ENCODE data around the gene CCDC120. TPM values are rescaled to one million over a fixed set of nuclear protein-coding genes. Genes with fewer than 3 reads are reported as not detected.
A peak's percentile ranks its signal among the peaks of the same experiment; 100 is the strongest.

Gene CCDC120
- total RNA-seq, 4 donors from 2014 or later = 36.6 to 43.3 (median 38.1) TPM

DNA sequence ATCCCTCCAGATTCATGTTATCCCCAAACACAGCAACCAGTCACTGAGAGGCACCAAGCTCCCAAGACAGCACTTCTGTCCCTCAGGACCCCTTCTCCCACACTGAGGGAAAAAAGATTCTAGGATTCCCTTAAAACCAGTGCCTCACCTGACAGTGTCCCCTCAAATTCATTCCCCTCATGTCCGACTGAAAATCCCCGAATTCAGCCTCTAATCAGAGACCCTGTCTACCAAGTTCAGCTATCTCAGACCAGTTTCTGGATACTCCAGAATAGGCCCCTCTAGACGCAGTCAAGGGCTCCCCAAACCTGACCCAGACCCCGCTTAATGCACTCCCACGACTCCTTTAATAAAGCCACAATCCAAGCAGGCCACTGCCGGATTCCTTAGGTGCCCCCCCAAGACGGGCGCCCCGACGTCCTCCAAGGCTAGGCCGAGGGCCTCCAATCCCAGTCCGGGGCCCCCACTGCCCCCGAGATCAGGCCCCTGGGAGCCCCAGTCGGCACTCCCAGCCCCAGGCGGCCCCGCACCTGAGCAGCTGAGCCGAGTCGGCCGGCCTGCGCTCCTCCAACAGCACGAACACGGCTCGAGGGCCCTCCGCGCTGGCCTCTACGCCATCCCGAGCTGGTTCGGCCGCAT lies 16.1 kb upstream of the CCDC120 start:
- Histone ChIP-seq H3K36me3 (peaks cover 15% of the 10 kb centered on the region), H3K27me3 (no peaks in the 10 kb centered on the region), H3K4me1 (peaks cover 32% of the 10 kb centered on the region), H3K9me3 (no peaks in the 10 kb centered on the region), H3K27ac (peak overlapping the region; percentile 97), H3K4me3 (peak overlapping the region; percentile 74)
- 44% methylated on average over 6 of the region's 29 CpGs for WGBS
- no peak for TF ChIP-seq EP300 (IDR thresholded peaks at IDR 0.05)
- no peak for DNase-seq (ENCODE audit: low spot score in 2 of 2)

DNA sequence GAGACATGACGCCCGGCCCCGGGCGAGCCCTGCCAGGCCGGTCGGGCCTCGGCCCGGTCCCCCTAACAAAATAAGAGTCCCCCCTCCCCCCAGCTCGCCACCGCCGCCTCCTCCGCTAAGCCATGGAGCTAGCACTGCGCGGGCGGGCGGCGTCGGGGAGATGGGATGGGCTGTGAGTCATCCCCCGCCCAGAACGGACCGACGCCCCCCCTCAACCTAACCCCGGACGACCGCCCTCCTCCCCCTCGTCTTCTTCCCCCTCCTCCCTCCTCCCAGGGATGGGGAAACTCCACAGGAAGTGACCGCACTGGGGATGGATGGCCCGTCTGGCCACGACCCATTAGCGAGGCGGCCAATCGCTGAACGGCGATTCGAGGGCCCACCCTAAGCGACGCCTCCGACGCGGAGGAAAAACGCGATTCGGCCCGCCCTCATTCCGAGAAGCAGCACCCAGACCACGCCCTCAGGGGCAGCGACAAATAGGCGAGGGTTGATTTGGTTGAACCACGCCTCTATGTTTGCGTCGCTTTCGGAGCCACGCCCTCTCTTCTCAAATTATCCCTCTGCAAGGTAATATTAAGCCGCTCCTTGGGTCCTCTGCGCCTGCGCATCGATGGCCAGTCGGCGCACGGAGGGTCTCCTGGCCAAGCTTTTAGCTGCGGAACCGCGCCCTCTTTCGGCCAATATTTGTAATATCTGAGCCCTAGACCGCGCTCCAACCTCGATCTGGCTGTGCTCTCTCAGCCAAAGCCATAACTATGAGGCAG lies 15.4 kb upstream of the CCDC120 start, which contains the start of gene TFE3:
Gene TFE3 (minus strand): TSS at position 138 of the 767 bp plus-strand sequence. CDS start 131 bp downstream, at position 7.
- no peak for TF ChIP-seq POLR2AphosphoS5 (IDR thresholded peaks at IDR 0.05)
- peak in 1 of 2 donors; percentile 47 for TF ChIP-seq POLR2A (IDR thresholded peaks at IDR 0.05)
- TF ChIP-seq, protein P1, sequence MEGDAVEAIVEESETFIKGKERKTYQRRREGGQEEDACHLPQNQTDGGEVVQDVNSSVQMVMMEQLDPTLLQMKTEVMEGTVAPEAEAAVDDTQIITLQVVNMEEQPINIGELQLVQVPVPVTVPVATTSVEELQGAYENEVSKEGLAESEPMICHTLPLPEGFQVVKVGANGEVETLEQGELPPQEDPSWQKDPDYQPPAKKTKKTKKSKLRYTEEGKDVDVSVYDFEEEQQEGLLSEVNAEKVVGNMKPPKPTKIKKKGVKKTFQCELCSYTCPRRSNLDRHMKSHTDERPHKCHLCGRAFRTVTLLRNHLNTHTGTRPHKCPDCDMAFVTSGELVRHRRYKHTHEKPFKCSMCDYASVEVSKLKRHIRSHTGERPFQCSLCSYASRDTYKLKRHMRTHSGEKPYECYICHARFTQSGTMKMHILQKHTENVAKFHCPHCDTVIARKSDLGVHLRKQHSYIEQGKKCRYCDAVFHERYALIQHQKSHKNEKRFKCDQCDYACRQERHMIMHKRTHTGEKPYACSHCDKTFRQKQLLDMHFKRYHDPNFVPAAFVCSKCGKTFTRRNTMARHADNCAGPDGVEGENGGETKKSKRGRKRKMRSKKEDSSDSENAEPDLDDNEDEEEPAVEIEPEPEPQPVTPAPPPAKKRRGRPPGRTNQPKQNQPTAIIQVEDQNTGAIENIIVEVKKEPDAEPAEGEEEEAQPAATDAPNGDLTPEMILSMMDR (IDR thresholded peaks at IDR 0.05) = peak in 1 of 2 donors; percentile 49
- TF ChIP-seq EP300 (IDR thresholded peaks at IDR 0.05) = no peak
- Histone ChIP-seq H3K36me3 (peaks cover 8% of the 10 kb centered on the region), H3K27ac (peak within 1 kb of the TSS; percentile 97), H3K4me1 (peaks cover 32% of the 10 kb centered on the region), H3K4me3 (peak within 1 kb of the TSS; percentile 74), H3K27me3 (no peaks in the 10 kb centered on the region), H3K9me3 (no peaks in the 10 kb centered on the region)
- WGBS = 31% methylated on average over 38 of the region's 67 CpGs
- peak; percentile 98 to 99 for DNase-seq (ENCODE audit: low spot score in 2 of 2)

DNA sequence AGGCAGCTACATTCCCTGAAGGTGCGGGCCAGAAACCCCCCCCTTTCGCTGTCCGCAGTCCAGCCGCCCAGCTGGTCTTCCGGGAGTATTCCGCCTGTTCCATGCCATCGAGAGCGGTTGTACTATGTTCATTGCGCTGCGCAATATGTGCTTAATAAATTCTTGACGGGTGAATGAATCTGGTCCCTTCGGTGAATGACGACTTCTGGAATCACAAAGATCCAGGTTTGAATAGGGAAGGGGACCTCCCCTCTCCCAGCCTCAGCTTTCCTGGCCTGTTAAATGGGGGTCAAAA lies 14.9 kb upstream of the CCDC120 start:
- WGBS = 36% methylated on average over 10 of the region's 13 CpGs
- Histone ChIP-seq H3K4me1 (peaks cover 32% of the 10 kb centered on the region), H3K27me3 (no peaks in the 10 kb centered on the region), H3K9me3 (no peaks in the 10 kb centered on the region), H3K4me3 (peak overlapping the region; percentile 74), H3K36me3 (peaks cover 2% of the 10 kb centered on the region), H3K27ac (peak overlapping the region; percentile 97)
- TF ChIP-seq, protein P1 (IDR thresholded peaks at IDR 0.05) = peak in 1 of 2 donors; percentile 4
- no peak for TF ChIP-seq POLR2A (IDR thresholded peaks at IDR 0.05)
- no peak for TF ChIP-seq POLR2AphosphoS5 (IDR thresholded peaks at IDR 0.05)
- no peak for DNase-seq (ENCODE audit: low spot score in 2 of 2)

DNA sequence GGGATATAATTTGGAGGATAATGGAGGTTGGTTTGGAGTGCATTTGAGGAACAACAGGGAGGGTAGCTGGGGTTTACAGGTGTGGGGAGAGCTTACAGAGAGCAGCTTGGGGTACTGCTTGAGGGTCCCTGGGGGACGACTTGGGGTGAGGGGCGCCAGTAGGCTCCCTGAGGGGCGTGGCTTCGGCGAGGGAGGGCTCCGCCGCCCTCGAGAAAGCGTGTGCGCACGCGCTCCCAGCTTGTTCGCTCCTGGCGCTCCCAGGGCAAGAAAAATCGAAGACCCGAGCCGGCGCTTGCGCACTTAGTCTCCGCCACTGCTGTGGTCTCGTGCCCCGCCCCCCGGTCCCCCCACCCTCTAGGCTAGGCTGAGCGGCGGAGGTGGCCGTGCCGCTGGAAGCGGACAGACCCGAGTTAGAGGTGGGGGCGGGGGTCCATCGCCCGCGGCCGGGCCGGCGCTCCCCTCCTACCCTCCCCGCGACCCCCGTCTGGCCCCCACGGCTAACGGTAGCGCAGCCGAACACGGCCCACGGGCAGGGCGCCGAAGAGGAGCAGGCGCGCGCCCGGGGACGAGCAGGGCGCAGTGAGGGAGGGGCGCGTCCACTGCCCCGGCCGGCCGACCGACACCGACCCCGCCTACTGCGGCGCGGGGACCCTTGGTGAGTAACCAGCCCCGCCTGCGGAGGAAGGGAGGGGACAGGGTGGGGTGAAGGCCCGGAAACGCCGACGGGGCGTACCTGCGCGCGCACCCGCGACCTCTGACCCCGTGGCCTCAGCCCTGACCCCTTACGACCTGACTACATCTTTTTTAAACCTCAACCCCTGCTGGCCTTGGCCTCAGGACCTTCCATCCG lies 5.4 kb upstream of the CCDC120 start:
- Histone ChIP-seq H3K4me1 (peaks cover 3% of the 10 kb centered on the region), H3K27ac (peak overlapping the region; percentile 88), H3K4me3 (peak overlapping the region; percentile 66), H3K27me3 (no peaks in the 10 kb centered on the region), H3K36me3 (no peaks in the 10 kb centered on the region), H3K9me3 (no peaks in the 10 kb centered on the region)
- WGBS = 45% methylated on average over 41 of the region's 79 CpGs
- no peak for DNase-seq (ENCODE audit: low spot score in 2 of 2)
- TF ChIP-seq POLR2AphosphoS5 (IDR thresholded peaks at IDR 0.05) (no peak), EP300 (IDR thresholded peaks at IDR 0.05) (no peak), POLR2A (IDR thresholded peaks at IDR 0.05) (no peak)
- TF ChIP-seq, protein P1 (IDR thresholded peaks at IDR 0.05) = no peak

DNA sequence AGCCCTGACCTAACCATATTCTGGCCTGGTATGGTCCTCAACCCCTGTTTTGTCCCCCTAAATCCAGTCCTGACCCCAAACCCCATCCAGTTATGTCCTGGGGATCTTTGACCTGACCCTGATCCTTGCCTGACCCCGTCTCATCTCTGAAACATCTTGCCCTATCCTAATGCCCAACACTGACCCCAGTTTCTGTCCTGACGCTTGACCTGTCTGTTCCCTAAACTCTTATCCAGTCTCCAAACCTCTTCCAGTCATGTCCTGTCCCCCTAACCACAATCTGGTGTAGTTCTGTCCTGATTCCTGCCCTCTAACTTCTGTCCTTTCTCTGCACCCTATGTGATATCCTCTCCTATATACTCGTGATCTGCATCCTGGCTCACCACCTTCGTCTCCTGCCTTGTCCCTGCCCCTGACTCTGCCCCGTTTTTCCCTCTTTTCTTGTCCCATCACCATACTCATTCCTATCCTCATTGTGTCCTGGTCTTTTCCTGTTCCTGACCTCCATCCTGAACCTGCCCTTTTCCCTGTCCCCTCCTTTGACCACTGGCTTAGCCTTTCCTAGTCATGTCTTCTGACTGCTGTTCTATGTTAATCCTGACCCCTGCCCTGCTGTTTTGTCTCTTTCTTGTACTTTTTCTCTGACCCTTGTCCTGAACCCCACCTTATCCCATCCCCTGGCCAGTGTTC lies 4.6 kb upstream of the CCDC120 start:
- no peaks in the 10 kb centered on the region for H3K9me3 ChIP-seq
- H3K4me3 ChIP-seq = peak overlapping the region; percentile 66
- H3K27me3 ChIP-seq = no peaks in the 10 kb centered on the region
- no peaks in the 10 kb centered on the region for H3K36me3 ChIP-seq
- TF ChIP-seq POLR2A (IDR thresholded peaks at IDR 0.05) (no peak), POLR2AphosphoS5 (IDR thresholded peaks at IDR 0.05) (no peak), EP300 (IDR thresholded peaks at IDR 0.05) (no peak)
- TF ChIP-seq, protein P1 (IDR thresholded peaks at IDR 0.05) = no peak
- H3K27ac ChIP-seq = peak overlapping the region; percentile 88
- WGBS = 78% methylated on average over 5 of the region's 5 CpGs
- no peak for DNase-seq (ENCODE audit: low spot score in 2 of 2)
- H3K4me1 ChIP-seq = peaks cover 6% of the 10 kb centered on the region

Data from suprapubic skin (tissue), 4 donors.